ENCODE measurements around the gene SRXN1.
A peak's percentile ranks its signal among the peaks of the same experiment; 100 is the strongest.
"Not testable (repeated sequence)": the region's sequence is repeated elsewhere in the genome, so short reads cannot be mapped to it uniquely, and the experiment has no call there.

The SRXN1 gene

GRCh38 chr20:646107-646867 lies 6.7 kb downstream of the SRXN1 start:
- Histone ChIP-seq H3K4me1 (ENCODE audit: control insufficient read depth, insufficient read depth, low read length, poor library complexity, severe bottlenecking) (peaks cover 9% of the 10 kb centered on the region), H3K9me3 (ENCODE audit: control insufficient read depth, low read length) (no peaks in the 10 kb centered on the region), H3K27ac (ENCODE audit: insufficient read depth, low read length, poor library complexity, severe bottlenecking) (no peak overlapping the region), H3K27me3 (replicated peaks; ENCODE audit: control insufficient read depth, insufficient read depth, low read length, poor library complexity, severe bottlenecking) (peaks cover 13% of the 10 kb centered on the region), H3K4me3 (ENCODE audit: insufficient read depth, low read depth, low read length, poor library complexity, severe bottlenecking) (no peak overlapping the region), H3K36me3 (ENCODE audit: control insufficient read depth, insufficient read depth, low read length) (peaks cover 5% of the 10 kb centered on the region)
- no peak for DNase-seq

DNA sequence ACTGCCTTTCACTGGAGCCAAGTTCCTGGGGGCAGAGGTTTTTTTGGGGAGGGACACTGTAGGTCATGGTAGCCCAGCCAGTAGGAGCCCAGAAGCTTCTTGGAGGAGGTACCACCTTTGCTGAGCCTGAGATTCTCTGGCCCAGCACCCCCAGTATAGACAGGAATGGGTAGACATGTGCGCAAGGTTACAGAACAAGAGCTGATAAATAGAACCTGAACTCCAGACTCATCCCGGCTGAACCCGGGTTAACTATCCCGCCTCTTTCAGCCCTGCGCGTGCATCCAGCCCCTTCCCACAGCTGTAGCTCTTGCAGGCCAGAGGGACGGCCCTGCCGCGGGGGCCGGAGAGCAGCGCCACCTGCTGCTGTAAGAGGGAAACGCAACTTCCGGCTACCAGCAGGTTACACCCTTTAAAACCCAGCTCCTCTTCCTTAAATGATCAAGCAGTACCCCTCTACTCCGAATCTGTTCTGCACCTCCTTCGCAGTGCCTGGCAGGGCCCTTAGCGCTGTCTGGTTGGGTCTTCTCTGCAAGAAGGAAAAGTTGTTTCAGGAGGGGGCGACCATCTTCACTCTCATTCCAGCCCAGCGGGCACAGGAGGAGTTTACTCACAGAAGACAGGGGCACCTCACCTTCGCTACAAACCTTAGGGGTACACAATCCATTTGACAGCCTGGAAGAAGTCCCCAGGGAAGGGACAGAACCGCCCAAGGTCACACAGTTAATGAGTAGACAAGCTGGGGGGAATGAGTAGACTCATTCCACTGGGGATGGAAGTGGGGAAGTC lies 7.5 kb downstream of the SRXN1 start:
- peaks cover 13% of the 10 kb centered on the region for H3K27me3 ChIP-seq (replicated peaks; ENCODE audit: control insufficient read depth, insufficient read depth, low read length, poor library complexity, severe bottlenecking)
- H3K27ac ChIP-seq (ENCODE audit: insufficient read depth, low read length, poor library complexity, severe bottlenecking), result no peak overlapping the region
- H3K9me3 ChIP-seq (ENCODE audit: control insufficient read depth, low read length), result no peaks in the 10 kb centered on the region
- H3K4me3 ChIP-seq (ENCODE audit: insufficient read depth, low read depth, low read length, poor library complexity, severe bottlenecking), result no peak overlapping the region
- peaks cover 5% of the 10 kb centered on the region for H3K36me3 ChIP-seq (ENCODE audit: control insufficient read depth, insufficient read depth, low read length)
- H3K4me1 ChIP-seq (ENCODE audit: control insufficient read depth, insufficient read depth, low read length, poor library complexity, severe bottlenecking), result peaks cover 9% of the 10 kb centered on the region
- DNase-seq, result peak in 2 of 3 donors; percentile 31 to 33

- Histone ChIP-seq H3K27ac (ENCODE audit: insufficient read depth, low read length, poor library complexity, severe bottlenecking) (no peak overlapping the region), H3K27me3 (replicated peaks; ENCODE audit: control insufficient read depth, insufficient read depth, low read length, poor library complexity, severe bottlenecking) (peaks cover 13% of the 10 kb centered on the region), H3K4me1 (ENCODE audit: control insufficient read depth, insufficient read depth, low read length, poor library complexity, severe bottlenecking) (peaks cover 9% of the 10 kb centered on the region), H3K9me3 (ENCODE audit: control insufficient read depth, low read length) (no peaks in the 10 kb centered on the region), H3K4me3 (ENCODE audit: insufficient read depth, low read depth, low read length, poor library complexity, severe bottlenecking) (no peak overlapping the region), H3K36me3 (ENCODE audit: control insufficient read depth, insufficient read depth, low read length) (peaks cover 5% of the 10 kb centered on the region)
- no peak for DNase-seq
Observed at GRCh38 chr20:644692-645317, 8.2 kb downstream of the SRXN1 start.

- no peaks in the 10 kb centered on the region for H3K36me3 ChIP-seq (ENCODE audit: control insufficient read depth, insufficient read depth, low read length)
- H3K4me3 ChIP-seq (ENCODE audit: insufficient read depth, low read depth, low read length, poor library complexity, severe bottlenecking), result no peak overlapping the region
- H3K27ac ChIP-seq (ENCODE audit: insufficient read depth, low read length, poor library complexity, severe bottlenecking), result no peak overlapping the region
- H3K4me1 ChIP-seq (ENCODE audit: control insufficient read depth, insufficient read depth, low read length, poor library complexity, severe bottlenecking), result peaks cover 9% of the 10 kb centered on the region
- H3K27me3 ChIP-seq (replicated peaks; ENCODE audit: control insufficient read depth, insufficient read depth, low read length, poor library complexity, severe bottlenecking), result peaks cover 13% of the 10 kb centered on the region
- H3K9me3 ChIP-seq (ENCODE audit: control insufficient read depth, low read length), result no peaks in the 10 kb centered on the region
- no peak for DNase-seq
Observed at GRCh38 chr20:642398-643174, 10.4 kb downstream of the SRXN1 start.

- H3K27ac ChIP-seq (ENCODE audit: insufficient read depth, low read length, poor library complexity, severe bottlenecking); H3K9me3 ChIP-seq (ENCODE audit: control insufficient read depth, low read length); H3K4me3 ChIP-seq (ENCODE audit: insufficient read depth, low read depth, low read length, poor library complexity, severe bottlenecking); H3K36me3 ChIP-seq (ENCODE audit: control insufficient read depth, insufficient read depth, low read length); DNase-seq; H3K4me1 ChIP-seq (ENCODE audit: control insufficient read depth, insufficient read depth, low read length, poor library complexity, severe bottlenecking): not testable (repeated sequence)
- H3K27me3 ChIP-seq (replicated peaks; ENCODE audit: control insufficient read depth, insufficient read depth, low read length, poor library complexity, severe bottlenecking), result peaks cover 13% of the 10 kb centered on the region
Observed at GRCh38 chr20:642013-642397, 11.0 kb downstream of the SRXN1 start.

DNA sequence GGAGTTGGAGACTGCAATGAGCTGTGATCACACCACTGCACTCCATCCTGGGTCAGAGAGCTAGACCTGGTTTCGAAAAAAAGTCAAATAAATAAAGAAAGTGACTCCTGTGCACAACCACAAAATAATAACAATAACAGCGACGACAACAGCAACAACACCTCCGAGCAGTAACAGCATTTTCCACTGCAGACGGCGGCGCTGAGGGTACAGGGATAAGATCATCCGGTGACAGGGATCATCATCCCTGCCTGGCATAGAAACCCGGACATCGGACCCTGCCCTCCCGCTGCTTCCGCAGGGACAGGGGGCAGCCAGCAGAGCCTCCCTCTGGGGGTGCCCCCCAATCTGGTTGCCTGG lies 11.5 kb downstream of the SRXN1 start:
- Histone ChIP-seq H3K9me3 (ENCODE audit: control insufficient read depth, low read length) (no peaks in the 10 kb centered on the region), H3K27ac (ENCODE audit: insufficient read depth, low read length, poor library complexity, severe bottlenecking) (no peak overlapping the region), H3K4me3 (ENCODE audit: insufficient read depth, low read depth, low read length, poor library complexity, severe bottlenecking) (no peak overlapping the region), H3K36me3 (ENCODE audit: control insufficient read depth, insufficient read depth, low read length) (no peaks in the 10 kb centered on the region), H3K4me1 (ENCODE audit: control insufficient read depth, insufficient read depth, low read length, poor library complexity, severe bottlenecking) (peaks cover 9% of the 10 kb centered on the region), H3K27me3 (replicated peaks; ENCODE audit: control insufficient read depth, insufficient read depth, low read length, poor library complexity, severe bottlenecking) (peaks cover 13% of the 10 kb centered on the region)
- DNase-seq, result no peak

GRCh38 chr20:640674-641515 lies 12.1 kb downstream of the SRXN1 start:
- Histone ChIP-seq H3K4me1 (ENCODE audit: control insufficient read depth, insufficient read depth, low read length, poor library complexity, severe bottlenecking) (peaks cover 9% of the 10 kb centered on the region), H3K4me3 (ENCODE audit: insufficient read depth, low read depth, low read length, poor library complexity, severe bottlenecking) (no peak overlapping the region), H3K27ac (ENCODE audit: insufficient read depth, low read length, poor library complexity, severe bottlenecking) (no peak overlapping the region), H3K36me3 (ENCODE audit: control insufficient read depth, insufficient read depth, low read length) (no peaks in the 10 kb centered on the region), H3K9me3 (ENCODE audit: control insufficient read depth, low read length) (no peaks in the 10 kb centered on the region), H3K27me3 (replicated peaks; ENCODE audit: control insufficient read depth, insufficient read depth, low read length, poor library complexity, severe bottlenecking) (peaks cover 13% of the 10 kb centered on the region)
- DNase-seq, result no peak

GRCh38 chr20:638579-638978 lies 14.4 kb downstream of the SRXN1 start:
- no peak for DNase-seq
- Histone ChIP-seq H3K27me3 (replicated peaks; ENCODE audit: control insufficient read depth, insufficient read depth, low read length, poor library complexity, severe bottlenecking) (peaks cover 13% of the 10 kb centered on the region), H3K36me3 (ENCODE audit: control insufficient read depth, insufficient read depth, low read length) (no peaks in the 10 kb centered on the region), H3K4me3 (ENCODE audit: insufficient read depth, low read depth, low read length, poor library complexity, severe bottlenecking) (no peak overlapping the region), H3K9me3 (ENCODE audit: control insufficient read depth, low read length) (no peaks in the 10 kb centered on the region), H3K27ac (ENCODE audit: insufficient read depth, low read length, poor library complexity, severe bottlenecking) (no peak overlapping the region), H3K4me1 (ENCODE audit: control insufficient read depth, insufficient read depth, low read length, poor library complexity, severe bottlenecking) (peaks cover 5% of the 10 kb centered on the region)

- no peak overlapping the region for H3K4me3 ChIP-seq (ENCODE audit: insufficient read depth, low read depth, low read length, poor library complexity, severe bottlenecking)
- no peaks in the 10 kb centered on the region for H3K36me3 ChIP-seq (ENCODE audit: control insufficient read depth, insufficient read depth, low read length)
- no peak for DNase-seq
- H3K4me1 ChIP-seq (ENCODE audit: control insufficient read depth, insufficient read depth, low read length, poor library complexity, severe bottlenecking), result peaks cover 3% of the 10 kb centered on the region
- peaks cover 3% of the 10 kb centered on the region for H3K27me3 ChIP-seq (replicated peaks; ENCODE audit: control insufficient read depth, insufficient read depth, low read length, poor library complexity, severe bottlenecking)
- no peak overlapping the region for H3K27ac ChIP-seq (ENCODE audit: insufficient read depth, low read length, poor library complexity, severe bottlenecking)
- H3K9me3 ChIP-seq (ENCODE audit: control insufficient read depth, low read length), result no peaks in the 10 kb centered on the region
Observed at GRCh38 chr20:637559-637958, 15.4 kb downstream of the SRXN1 start.
